Measurements from ENCODE around the gene LRP1B.

Gene LRP1B

DNA sequence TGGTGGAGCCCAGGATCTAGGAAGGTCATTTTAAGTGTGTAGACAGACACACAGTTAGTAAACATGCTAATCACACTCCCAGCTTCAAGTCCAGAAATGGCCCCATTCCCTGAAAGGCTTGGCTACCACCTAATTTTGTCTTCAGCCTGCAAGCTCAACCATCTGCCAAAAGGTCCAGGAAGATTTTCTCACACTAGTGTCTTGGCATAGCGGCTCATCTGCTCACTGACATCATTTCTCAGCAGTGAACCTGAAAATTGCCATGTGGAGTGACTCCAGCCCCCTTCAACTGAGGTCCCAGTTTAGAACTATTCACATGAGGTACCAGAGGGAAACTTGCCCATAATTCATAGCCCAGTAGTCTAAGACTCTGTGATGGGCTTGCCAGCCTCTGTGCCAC, 748.9 kb downstream of the LRP1B start:
- DNase-seq: no peak

DNA sequence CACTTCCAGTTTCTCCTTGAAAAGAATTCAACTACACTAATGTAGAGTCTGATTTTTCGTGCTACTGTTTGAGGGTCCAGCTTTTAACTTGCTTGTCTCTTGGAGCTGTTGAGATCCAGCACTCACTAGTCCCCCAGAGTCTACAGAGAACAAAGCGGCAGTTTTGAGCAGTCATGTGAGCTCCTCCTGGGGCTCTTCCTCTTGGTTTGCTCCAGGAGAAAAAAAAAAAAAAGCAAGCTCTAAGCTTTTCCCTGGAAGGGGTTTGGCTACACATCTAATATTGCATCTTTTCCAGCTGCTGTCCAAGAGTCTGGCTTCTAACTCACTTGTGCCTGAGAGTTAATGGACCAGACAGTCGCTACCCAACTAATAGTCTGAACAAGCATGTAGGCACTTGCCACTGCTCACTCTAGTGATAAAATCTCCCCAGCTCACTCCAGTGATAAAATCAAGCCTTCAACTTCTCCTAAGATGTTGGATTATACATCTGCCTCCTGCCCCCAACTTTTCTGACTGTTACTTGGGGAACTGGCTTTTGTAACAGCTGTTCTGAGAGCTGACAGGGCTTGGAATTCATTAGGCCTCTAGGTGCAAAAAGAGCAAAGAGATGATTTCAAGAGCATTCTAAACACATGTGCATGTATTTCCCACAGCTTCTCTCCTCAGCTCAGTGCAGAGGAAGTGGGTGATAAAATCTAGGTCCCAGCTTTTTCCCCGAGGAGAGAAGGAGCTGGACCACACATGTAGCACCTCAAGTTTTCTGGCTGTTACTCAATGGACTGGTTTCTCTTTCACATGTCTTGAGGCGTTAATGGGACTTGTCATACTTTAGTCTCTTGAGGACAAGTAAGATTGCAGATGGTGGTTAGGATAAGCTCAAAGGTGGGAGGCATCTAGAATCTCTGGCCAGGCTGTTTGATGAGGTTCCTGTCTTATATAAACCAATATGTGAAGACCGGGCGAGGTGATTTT, 750.5 kb downstream of the LRP1B start:
- DNase-seq: no peak

DNA sequence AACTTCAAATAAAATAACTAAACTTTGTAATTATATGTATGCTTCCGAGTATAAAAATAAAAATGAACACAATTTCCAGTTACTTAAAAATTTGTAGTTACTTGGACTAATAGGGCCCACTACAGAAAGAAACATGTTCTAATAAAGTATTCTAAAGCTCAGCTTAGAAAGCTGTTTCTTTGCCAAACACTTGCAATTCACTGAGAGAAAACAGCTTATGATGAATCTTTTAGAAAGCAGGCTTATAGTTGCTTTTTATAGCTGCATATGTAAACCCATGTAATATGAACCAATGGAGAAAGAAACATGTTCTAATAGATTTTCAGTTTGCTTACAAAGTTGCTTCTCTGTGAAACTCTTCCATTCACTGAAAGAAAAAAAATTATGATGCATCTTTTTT, 766.0 kb downstream of the LRP1B start:
- DNase-seq: no peak

DNA sequence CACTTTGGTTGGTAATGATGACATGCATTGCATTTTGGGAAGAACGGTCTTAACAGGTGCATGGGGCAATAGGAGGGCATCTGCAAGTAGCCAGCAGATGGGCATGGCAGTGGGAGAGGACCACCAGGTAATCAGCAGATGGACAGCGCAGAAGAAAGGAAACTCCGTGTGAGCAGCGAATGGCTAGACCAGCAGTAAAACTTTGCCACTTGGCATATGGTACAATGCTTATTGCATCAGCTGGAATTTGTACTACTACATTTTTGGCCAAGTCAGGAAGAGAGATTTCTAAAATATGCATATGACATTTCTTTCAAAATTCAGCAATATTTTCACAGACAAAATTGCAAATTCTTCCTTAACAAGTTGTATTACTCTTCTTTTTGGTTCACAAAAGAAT, 768.5 kb downstream of the LRP1B start:
- no peak for DNase-seq

DNA sequence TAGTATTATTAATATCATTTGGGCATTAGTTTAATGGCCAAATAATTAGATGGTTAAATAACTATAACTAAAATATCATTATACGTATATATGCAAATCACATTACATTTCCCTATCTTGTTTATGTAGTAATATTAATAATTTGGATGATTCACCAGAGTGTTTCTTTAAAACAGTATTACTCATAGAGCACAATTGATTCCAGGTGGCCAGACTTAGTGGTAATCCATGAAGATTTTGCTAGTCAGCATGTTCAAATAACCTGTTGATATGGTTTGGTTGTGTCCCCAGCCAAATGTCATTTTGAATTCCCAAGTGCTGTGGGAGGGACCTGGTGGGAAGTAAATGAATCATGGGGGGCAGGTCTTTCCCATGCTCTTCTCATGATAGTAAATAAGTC, 782.3 kb downstream of the LRP1B start:
- no peak for DNase-seq

DNA sequence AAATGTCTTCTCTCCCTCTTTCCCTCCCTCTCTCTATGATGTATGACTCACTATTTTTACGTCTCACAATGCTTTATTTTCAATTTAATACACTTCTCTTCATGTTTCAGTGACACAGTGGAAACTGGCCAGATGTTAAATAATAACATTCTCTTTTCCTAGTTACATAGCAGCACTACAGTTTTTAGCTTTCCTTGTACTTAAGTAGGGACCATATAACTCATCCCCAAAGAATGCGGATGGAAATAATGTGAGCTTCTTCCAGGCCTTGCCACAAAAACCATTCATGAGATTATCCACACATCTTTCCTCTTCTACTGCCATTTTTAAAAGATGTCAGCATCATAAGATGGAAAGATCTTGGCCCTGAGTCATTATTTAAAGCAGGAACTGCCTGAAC, 789.4 kb downstream of the LRP1B start:
- DNase-seq: no peak

DNA sequence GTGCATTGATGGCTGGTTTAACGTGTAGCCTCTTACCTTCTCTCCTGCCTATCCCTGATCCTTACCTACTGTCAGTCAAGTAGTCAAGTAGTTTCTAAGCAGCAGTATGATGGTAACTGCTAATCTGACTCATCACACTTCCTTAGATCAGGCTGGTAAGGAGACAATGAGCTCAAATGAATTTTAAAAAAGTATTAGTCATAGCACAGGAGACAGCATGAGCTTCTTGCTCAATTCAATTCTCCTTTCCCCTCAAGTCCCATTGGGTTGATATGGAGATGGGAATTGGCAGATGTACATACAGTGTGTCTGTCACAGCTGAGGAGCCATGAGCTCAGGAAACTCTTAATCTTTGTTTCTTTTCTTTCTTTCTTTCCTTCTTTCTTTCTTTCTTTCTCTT, 799.7 kb downstream of the LRP1B start:
- DNase-seq: no peak

DNA sequence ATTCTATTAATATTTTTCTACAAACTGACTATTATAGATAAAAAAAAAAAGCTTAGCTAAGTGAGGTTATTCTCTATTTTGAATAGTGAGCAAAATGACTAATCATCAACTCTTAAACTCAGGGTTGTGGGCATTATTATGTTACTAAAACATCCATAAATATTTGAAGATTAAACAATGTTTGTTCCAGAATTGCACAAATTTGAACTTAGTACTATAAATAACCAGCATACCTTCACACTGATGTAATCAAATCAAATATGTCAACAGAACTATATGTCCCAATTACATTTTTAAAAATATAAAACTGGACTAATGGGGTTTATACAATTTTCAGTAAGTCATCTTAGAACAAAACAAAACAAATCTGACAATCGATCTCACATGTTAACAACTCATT, 800.9 kb downstream of the LRP1B start:
- DNase-seq: no peak

DNA sequence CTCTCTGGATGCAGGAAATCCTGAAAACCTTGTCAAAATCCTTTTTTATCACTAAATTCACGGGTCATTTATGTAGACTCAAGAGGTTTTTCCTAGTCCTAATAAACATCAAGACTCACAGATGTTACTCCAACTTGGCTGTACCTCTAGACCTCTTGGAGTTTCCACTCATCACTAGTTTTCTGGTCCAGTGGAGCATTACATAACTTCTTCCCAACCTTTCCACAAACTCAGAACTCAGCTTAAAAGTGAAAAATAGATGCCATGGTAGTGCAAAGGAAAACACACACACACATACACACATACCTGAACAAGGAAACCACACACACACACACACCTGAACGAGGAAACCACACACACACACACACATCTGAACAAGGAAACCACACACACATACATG, 807.2 kb downstream of the LRP1B start:
- no peak for DNase-seq

DNA sequence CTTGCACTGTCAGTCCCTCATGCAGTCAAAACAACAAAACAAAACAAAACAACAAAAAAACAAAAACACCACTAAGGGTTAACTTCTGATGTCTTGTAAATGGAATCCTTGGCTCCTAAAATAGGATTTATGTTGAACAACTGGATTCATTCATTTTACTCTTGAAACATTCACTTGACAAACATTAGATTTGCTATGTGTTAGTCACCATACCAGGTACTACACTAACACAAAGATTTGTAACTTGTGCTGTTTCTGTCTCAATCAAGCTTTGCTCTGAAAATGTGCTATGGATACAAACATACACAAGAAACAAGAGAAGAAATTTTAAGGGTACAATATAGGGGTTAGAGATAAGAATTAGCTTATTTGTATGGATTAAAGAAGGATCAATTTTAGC, 812.8 kb downstream of the LRP1B start:
- DNase-seq: no peak

DNA sequence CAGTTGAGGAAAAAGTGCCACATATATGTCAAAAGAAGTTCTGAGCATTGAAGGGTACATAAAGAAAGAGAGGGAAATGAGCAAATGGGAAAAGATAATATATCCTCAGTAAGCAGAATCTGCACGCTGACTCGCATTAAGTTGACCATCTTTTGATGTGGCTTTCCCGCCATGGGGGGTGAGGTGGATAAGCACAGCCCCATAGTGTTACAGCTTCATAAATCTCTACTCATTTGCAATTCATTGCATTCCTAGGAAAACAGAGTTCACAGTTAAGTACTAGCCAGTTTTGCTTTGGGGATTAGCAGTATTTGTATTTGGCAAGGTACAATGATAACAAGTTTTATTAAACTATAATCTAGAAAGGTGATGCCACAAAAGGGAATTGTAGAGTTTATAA, 814.2 kb downstream of the LRP1B start:
- DNase-seq: no peak

DNA sequence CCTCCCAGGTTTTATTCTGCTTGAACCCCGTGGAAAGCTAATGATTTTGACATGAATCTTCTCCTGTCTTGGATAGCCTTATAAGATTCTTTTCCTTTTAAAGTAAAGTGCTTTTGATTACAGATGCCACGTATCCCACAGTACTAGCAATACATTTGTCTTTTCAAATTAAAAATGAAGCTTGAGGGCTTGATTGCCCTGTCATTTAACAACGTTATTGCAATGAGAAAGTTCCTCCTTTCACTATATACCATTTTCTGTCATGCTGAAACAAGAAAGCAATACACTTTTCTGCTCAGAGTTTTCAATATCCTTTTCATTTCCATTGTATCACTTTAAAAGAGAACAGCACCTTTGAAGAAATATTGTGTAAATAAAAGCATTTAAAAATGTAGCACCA, 814.7 kb downstream of the LRP1B start:
- no peak for DNase-seq

DNA sequence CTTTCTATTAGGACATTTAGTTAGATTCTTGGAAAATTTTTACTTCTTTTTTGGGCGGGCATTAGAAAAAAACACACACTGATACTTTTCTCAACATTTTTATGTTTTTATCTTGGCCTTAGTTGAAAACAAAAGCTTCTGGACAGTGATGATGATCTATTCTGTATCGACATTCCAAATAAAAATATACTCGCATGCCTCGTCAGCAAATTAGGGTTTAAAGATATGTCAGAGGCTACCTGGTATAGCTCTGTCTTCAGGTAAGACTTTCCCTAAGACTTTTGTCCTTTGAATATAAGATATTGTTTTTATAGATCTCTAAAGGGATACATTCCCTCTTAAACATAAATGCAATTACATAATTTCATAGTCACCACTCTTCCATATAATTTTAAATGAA, 816.8 kb downstream of the LRP1B start:
- DNase-seq: no peak

DNA sequence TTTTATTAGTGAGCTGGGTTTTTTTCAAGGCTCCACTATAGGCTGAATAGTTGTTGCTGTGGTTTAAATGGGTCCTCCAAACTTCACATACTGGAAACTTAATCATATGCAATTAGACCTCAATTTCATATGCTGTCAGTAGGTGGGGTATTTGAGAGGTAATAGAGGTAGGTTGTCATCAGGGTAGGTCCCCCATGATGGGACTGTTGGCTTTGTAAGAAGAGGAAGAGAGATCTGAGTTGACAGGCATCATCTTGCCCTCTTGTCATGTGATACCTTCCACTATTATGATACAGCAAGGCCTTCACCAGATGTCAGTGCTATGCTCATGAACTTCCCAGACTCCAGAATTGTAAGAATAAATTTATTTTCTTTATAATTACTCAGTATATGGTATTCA, 819.4 kb downstream of the LRP1B start:
- DNase-seq: no peak

DNA sequence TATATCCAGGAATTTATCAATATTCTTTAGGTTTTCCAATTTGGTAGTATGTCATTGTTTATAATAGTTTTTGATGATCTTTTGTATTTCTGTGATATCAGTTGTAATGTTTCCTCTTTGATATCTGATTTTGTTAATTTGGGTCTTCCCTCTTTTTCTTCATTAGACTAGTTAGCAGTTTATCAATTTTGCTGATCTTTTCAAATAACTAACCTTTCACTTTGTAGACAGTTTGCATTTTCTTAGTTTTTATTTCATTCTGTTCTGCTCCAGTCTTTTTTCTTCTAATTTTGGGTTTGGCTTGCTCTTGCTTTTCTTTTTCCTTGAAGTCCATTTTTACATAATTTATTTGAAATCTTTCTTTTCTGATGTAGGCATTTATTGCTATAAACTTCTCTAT, 824.4 kb downstream of the LRP1B start:
- no peak for DNase-seq

DNA sequence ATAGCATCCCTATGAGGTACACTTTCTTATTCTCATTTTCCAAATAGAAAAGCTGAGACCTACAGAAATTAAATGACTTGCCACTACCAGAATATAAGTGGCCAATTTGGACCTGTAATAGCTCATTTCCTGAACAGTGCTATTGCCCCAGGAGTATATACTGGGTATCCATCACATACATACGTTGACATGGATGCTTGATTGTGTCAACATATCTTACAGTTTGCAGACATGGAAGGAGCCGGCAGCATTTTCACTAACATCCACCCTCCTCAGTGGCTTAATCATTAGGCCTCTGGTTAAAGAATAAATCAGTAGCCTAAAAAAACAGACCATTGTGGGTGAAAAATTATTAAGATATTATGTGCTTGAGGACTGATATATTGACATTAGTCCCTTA, 829.3 kb downstream of the LRP1B start:
- DNase-seq: peak; percentile 27

DNA sequence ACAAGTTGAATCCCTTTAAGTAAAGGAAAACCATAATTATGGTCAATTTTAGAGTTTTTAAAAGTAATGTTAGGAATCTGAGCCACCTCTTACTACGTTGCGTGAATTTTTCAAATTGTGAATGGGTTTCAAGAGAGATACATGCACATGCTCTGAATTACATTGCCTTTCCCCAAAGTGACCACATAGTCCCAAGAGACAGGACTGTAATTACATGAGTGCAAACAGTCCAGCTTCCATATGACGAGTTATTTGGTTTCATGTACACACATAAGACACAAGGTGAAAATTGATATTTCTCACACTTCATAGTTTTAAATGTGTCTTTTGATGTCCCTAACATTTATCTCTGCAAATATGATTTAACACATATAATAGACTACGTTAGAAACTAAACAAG, 850.8 kb downstream of the LRP1B start:
- no peak for DNase-seq

DNA sequence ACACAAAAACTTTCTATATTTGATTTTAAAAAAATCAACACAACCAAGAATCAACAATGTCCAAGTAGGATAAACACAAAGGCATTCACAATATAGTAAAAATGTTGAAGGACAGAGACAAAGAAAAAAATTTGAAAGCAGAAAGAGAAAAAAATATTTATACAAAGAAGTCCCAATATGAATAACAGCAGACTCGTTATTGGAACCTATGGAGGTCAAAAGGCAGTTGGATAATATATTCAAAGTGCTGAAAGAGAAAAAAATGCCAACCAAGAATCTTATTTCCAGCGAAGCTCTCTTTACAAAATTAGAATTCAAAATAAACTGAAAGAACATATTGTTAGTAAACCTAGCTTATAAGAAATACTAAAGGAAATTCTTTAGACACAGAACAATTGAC, 859.5 kb downstream of the LRP1B start:
- DNase-seq: no peak

DNA sequence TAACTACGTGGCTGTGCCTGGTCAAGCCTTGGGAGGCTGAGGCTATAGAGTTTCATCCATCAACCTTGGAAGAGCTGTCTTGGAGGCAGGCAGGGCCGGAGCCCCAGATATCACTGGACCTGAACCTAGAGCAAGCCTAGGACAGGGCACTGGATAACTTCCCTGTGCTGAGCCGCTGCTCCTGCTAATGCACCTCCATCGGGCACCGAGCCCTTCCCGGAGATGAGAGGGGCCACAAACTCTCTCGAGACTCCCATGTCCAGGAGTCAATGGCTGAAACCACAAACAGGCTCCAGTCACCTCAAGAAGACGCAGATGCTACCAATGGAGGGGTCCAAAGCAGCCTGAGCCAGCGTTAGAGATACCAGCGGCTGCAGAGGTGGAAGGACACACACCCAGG, 866.0 kb downstream of the LRP1B start:
- no peak for DNase-seq

DNA sequence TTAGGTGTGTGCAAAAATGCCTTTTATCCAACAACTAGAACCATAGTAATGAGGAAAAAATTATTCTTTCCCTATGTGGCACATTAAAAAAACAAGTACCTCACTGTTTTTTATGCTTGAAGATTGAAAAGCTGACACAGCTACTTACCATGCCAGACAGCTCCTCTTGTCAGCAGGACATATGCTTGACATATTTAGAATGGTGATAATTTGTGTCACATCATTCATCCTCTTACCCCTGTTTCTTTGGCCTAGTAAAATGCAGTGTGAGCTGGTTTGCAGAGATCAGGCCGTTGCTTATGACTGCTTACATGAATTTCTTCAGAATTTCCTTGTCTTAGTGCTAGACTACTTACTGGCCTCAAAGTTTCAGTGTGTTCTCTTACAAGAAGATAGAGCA, 869.9 kb downstream of the LRP1B start:
- no peak for DNase-seq

DNA sequence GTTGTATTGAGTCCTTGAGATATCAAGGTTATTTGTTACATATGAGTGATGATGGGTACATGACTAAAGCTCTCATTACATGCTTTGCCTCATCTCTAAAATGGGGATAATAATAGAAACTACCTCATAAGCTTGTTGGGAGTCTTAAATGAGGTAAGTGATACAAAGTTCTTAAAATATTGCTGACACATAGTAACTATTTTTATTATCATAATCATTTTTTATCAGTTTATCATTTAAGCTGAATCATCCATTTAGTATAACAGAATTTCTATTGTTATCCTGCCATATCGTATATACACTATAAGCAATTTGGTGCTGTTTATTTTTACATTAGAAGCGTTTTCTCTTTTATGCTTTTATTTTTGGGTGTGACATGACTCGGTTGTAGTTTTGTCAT, 871.1 kb downstream of the LRP1B start:
- DNase-seq: no peak

DNA sequence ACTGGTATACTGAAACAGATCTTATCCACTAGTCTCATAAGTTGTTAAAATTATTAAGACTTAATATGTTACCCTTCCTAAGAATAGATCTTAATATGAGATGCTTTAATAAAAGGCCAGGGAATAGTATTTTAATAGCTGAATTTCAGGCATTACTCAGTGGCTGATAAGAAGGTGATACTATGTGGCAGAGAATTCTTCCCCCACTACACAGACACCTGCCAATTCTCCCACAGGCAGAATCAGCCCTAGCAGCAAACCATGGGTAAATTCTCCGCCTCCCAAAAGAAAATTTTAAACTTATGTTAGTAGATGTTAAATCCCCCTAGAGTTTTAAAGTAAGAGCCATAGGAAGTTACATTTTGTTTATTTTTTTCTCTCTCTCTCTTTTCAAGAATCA, 888.8 kb downstream of the LRP1B start:
- DNase-seq: no peak

DNA sequence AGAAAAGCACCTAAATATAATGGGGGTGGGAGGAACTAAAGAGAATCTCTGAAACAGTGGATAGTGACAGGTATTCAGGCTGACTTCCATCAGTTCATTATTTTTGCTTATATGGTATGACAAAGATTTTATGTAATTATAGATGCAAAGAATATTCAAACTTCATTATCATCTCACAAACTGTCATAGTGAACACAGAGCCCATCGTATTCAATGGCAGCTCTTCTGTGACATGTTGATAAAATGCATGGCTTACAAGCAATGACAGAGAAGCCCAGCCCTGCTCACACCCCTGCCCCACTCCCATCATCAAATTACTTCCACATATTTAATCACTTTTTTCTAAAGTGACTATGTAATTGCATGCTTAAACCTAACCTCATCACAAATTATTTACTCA, 904.3 kb downstream of the LRP1B start:
- DNase-seq: no peak

DNA sequence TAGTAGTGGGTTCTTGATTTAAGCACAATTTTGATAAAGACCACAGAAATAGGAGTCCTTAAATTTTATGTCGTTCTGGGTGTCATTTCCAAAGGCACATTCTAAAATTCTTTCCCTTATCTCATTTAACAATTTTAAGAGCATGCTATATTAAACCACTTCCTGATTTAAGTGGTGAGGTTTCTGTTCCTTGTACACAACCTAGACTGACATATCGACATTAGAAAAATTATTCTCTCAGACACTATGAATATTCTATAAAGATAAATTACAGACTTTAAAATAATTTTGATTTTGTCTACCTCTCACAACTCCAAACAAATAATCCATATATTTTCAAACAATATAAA, 923.8 kb downstream of the LRP1B start:
- DNase-seq: no peak

DNA sequence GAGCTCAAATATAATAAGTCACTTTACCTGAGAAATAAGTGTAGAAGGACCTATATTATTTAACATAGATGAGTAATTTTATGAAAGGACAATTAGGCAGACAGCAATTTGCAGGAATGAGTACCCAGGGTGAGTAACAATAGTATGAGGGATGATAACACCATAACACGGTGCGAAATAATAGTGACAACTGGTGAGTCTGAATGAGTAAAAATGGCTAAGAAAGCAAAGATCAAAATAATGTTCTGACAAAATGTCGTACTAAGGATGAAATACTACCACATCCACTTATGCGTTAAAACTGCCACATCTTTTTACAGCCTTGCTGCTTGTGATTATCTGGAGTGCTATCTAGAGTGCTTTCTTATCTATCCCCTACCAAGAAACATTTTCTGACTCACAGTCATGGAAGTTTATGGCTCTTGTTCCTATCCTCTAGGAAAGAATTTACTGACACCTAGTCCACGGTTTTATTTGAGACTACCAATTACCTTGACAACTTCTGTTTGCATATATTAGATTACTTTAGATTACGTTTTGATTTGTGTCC, 929.7 kb downstream of the LRP1B start:
- no peak for DNase-seq

Data from NCI-H1436 (cell line).